Fibroblast of skin of left quadriceps (primary cell): ENCODE data around the gene ZNF831.

Experiments used
- DNase-seq, 2 experiments: peaks; one replicate each; pipeline ENCODE4 v3.0.0-alpha.2; 2013; ENCODE audit warnings: low read depth in 2 of 2

Gene ZNF831

GRCh38 chr20:59157531-59157930 is 6.1 kb upstream of the ZNF831 start:
- no peak for DNase-seq

- no peak for DNase-seq
Observed at GRCh38 chr20:59157961-59158541, 5.6 kb upstream of the ZNF831 start.

GRCh38 chr20:59158673-59159072 is 4.9 kb upstream of the ZNF831 start:
- no peak for DNase-seq

GRCh38 chr20:59159091-59159490 is 4.5 kb upstream of the ZNF831 start:
- DNase-seq, result no peak

GRCh38 chr20:59159493-59160376 is 3.9 kb upstream of the ZNF831 start:
- no peak for DNase-seq

- no peak for DNase-seq
Observed at GRCh38 chr20:59160389-59161115, 3.1 kb upstream of the ZNF831 start.

- no peak for DNase-seq
Observed at GRCh38 chr20:59161721-59162120, 1.9 kb upstream of the ZNF831 start.

- no peak for DNase-seq
Observed at GRCh38 chr20:59164686-59165391, 1.2 kb downstream of the ZNF831 start.

GRCh38 chr20:59165396-59165795 is 1.8 kb downstream of the ZNF831 start:
- DNase-seq, result no peak

GRCh38 chr20:59165891-59166709 is 2.5 kb downstream of the ZNF831 start:
- DNase-seq, result no peak

- no peak for DNase-seq
Observed at GRCh38 chr20:59170406-59171349, 7.1 kb downstream of the ZNF831 start.

- DNase-seq, result no peak
Observed at GRCh38 chr20:59171986-59172385, 8.4 kb downstream of the ZNF831 start.

- no peak for DNase-seq
Observed at GRCh38 chr20:59173938-59174491, 10.4 kb downstream of the ZNF831 start.

- no peak for DNase-seq
Observed at GRCh38 chr20:59175002-59175401, 11.4 kb downstream of the ZNF831 start.

- no peak for DNase-seq
Observed at GRCh38 chr20:59175861-59176260, 12.2 kb downstream of the ZNF831 start.

- DNase-seq, result no peak
Observed at GRCh38 chr20:59176812-59177211, 13.2 kb downstream of the ZNF831 start.

- DNase-seq, result no peak
Observed at GRCh38 chr20:59177266-59178250, 13.9 kb downstream of the ZNF831 start.

- DNase-seq, result no peak
Observed at GRCh38 chr20:59178983-59179595, 15.5 kb downstream of the ZNF831 start.
